A673 (cell line): ENCODE data around the gene CAV1.

Source experiments
- EZH2 ChIP-seq: fragments of 200-600 bp; sonication (generic); IDR thresholded peaks from 2 replicates; pipeline ENCODE4 v1.6.1; 2017; ENCODE audit warnings: borderline replicate concordance, low read depth, mild to moderate bottlenecking, mixed read lengths, antibody characterized with exemption, low read length; ENCODE audit not compliant: poor library complexity, severe bottlenecking
- TF ChIP-seq, protein P1 (sequence below): fragments of 300-800, 200-600 bp; sonication (generic); conservative IDR thresholded peaks from 2 replicates; pipeline ENCODE4 v1.5.1; 2017; ENCODE audit warnings: low read depth, mild to moderate bottlenecking, antibody characterized with exemption, low read length, moderate library complexity, mixed read lengths

DNA sequence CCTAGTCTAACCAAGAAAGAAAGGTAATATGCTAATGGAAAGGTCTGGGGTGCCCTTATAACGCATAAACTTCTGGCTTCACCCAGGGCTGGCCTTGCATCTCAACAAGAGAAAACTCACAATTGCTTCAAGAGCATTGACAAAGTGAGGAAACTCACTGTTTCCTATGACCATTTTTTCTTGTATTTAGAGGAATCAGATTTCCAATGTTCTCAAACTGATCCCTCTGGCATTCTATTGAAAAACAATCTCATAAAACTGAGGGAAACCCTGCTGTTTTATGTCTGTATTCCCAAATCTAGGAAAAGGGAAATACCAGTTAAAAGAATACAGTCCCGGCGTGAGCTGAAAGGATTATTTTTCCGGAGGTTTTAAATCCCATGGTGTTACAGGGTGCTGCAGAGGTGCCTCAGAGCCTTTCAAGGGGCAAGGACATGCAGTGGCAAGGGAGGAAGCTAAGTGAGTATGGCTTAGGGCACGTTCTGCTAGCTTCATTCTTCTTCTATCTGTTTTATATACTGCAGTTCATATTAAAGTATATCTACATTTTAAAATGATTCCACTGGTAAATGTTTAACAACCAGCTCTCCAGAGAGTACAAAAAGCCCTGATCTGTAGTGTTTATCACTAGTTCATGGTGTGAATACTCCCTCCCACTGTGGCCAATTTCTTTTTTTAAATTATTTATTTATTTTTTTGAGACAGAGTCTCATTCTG, 68.7 kb downstream of the CAV1 start:
- TF ChIP-seq, protein P1, sequence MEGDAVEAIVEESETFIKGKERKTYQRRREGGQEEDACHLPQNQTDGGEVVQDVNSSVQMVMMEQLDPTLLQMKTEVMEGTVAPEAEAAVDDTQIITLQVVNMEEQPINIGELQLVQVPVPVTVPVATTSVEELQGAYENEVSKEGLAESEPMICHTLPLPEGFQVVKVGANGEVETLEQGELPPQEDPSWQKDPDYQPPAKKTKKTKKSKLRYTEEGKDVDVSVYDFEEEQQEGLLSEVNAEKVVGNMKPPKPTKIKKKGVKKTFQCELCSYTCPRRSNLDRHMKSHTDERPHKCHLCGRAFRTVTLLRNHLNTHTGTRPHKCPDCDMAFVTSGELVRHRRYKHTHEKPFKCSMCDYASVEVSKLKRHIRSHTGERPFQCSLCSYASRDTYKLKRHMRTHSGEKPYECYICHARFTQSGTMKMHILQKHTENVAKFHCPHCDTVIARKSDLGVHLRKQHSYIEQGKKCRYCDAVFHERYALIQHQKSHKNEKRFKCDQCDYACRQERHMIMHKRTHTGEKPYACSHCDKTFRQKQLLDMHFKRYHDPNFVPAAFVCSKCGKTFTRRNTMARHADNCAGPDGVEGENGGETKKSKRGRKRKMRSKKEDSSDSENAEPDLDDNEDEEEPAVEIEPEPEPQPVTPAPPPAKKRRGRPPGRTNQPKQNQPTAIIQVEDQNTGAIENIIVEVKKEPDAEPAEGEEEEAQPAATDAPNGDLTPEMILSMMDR, result no peak
- no peak for TF ChIP-seq EZH2
